ENCODE results near the gene TBX15. TPM values are rescaled to one million over a fixed set of nuclear protein-coding genes. Genes with fewer than 3 reads are reported as not detected.

TBX15 gene
- total and polyA plus RNA-seq, 9 of the 15 experiments (the other 6 are each of a cell fraction or from before 2014, with no cell fraction given) = 0.03 to 3.4 (median 2.3) TPM

DNA sequence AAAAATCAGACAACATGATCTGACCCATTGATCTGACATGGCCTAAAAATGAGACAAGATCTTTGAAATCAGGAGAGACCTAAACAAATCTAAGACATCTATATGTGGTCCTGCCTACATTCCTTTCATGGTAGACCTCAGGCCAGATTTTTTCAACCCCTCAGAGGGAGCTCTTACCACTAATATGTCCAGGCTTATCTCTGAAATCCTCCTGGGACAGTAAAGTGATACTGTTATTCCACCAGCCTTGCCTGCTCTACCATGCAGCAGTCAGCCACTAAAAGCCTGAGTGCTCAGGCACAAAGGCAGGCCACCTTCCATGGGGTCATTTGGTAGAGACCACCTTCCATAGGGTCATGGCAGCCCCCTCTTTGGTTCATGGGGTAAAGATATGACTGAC lies 126.9 kb downstream of the TBX15 start (continued):
- TF ChIP-seq, protein P1, sequence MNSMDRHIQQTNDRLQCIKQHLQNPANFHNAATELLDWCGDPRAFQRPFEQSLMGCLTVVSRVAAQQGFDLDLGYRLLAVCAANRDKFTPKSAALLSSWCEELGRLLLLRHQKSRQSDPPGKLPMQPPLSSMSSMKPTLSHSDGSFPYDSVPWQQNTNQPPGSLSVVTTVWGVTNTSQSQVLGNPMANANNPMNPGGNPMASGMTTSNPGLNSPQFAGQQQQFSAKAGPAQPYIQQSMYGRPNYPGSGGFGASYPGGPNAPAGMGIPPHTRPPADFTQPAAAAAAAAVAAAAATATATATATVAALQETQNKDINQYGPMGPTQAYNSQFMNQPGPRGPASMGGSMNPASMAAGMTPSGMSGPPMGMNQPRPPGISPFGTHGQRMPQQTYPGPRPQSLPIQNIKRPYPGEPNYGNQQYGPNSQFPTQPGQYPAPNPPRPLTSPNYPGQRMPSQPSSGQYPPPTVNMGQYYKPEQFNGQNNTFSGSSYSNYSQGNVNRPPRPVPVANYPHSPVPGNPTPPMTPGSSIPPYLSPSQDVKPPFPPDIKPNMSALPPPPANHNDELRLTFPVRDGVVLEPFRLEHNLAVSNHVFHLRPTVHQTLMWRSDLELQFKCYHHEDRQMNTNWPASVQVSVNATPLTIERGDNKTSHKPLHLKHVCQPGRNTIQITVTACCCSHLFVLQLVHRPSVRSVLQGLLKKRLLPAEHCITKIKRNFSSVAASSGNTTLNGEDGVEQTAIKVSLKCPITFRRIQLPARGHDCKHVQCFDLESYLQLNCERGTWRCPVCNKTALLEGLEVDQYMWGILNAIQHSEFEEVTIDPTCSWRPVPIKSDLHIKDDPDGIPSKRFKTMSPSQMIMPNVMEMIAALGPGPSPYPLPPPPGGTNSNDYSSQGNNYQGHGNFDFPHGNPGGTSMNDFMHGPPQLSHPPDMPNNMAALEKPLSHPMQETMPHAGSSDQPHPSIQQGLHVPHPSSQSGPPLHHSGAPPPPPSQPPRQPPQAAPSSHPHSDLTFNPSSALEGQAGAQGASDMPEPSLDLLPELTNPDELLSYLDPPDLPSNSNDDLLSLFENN (IDR thresholded peaks at IDR 0.05; ENCODE audit: low read depth in 2 of 2, low read length in 2 of 2) = no peak
- TF ChIP-seq, protein P2, sequence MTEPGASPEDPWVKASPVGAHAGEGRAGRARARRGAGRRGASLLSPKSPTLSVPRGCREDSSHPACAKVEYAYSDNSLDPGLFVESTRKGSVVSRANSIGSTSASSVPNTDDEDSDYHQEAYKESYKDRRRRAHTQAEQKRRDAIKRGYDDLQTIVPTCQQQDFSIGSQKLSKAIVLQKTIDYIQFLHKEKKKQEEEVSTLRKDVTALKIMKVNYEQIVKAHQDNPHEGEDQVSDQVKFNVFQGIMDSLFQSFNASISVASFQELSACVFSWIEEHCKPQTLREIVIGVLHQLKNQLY (CRISPR knock-in tag; conservative IDR thresholded peaks at IDR 0.05) = no peak
- TF ChIP-seq ZBTB8A (IDR thresholded peaks at IDR 0.05; ENCODE audit: partially characterized antibody) (no peak), SMARCA4 (IDR thresholded peaks at IDR 0.05) (no peak), ETV1 (tag; conservative IDR thresholded peaks at IDR 0.05; ENCODE audit: low read depth) (no peak), PHF20 (IDR thresholded peaks at IDR 0.05; ENCODE audit: partially characterized antibody) (no peak)

DNA sequence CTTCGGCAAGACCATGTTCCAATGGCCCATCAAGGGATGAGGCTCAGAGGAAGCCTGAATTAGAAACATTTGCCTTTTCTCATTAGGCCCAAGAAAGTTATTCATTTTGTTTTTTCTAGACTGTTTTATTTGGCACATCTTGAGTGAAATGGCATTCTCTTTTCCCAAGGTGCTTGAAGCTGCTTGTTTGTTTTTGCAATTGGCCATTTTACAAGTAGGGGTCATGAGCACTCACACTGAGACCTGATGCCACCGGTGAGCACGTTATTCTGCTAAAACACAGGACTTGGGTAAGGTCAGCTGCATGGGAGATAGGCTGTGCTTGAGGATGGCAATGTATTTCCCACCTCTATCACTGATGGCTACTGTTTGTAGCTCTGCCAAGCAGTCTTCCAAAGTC lies 128.1 kb downstream of the TBX15 start:
- BruUV-seq (replicated peaks) = no TSS peak
- H4K20me1 ChIP-seq (replicated peaks; ENCODE audit: control insufficient read depth, insufficient read depth, low read length) = no peaks in the 10 kb centered on the region
- FAIRE-seq = no peak
- TF ChIP-seq GABPB1 (CRISPR knock-in tag; IDR thresholded peaks at IDR 0.05) (no peak), ZNF212 (CRISPR knock-in tag; IDR thresholded peaks at IDR 0.05) (no peak), FIP1L1 (IDR thresholded peaks at IDR 0.05; ENCODE audit: low read depth, low read length, poor library complexity, severe bottlenecking) (no peak), CBFA2T3 (IDR thresholded peaks at IDR 0.05) (no peak), TARDBP (IDR thresholded peaks at IDR 0.05) (no peak), NR1H2 (CRISPR knock-in tag; IDR thresholded peaks at IDR 0.05) (no peak), ZNF133 (CRISPR knock-in tag; IDR thresholded peaks at IDR 0.05) (no peak), SMARCB1 (IDR thresholded peaks at IDR 0.05; ENCODE audit: insufficient read length, low read depth) (no peak), SRSF7 (optimal IDR thresholded peaks at IDR 0.05; ENCODE audit: low read depth, low read length) (no peak), ZNF695 (CRISPR knock-in tag; IDR thresholded peaks at IDR 0.05) (no peak)
- TF ChIP-seq, protein P3, sequence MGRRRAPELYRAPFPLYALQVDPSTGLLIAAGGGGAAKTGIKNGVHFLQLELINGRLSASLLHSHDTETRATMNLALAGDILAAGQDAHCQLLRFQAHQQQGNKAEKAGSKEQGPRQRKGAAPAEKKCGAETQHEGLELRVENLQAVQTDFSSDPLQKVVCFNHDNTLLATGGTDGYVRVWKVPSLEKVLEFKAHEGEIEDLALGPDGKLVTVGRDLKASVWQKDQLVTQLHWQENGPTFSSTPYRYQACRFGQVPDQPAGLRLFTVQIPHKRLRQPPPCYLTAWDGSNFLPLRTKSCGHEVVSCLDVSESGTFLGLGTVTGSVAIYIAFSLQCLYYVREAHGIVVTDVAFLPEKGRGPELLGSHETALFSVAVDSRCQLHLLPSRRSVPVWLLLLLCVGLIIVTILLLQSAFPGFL (CRISPR knock-in tag; IDR thresholded peaks at IDR 0.05) = no peak
- TF ChIP-seq, protein P4, sequence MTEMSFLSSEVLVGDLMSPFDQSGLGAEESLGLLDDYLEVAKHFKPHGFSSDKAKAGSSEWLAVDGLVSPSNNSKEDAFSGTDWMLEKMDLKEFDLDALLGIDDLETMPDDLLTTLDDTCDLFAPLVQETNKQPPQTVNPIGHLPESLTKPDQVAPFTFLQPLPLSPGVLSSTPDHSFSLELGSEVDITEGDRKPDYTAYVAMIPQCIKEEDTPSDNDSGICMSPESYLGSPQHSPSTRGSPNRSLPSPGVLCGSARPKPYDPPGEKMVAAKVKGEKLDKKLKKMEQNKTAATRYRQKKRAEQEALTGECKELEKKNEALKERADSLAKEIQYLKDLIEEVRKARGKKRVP (CRISPR knock-in tag; IDR thresholded peaks at IDR 0.05) = no peak

More for the DNA sequence above, 128.1 kb downstream of the TBX15 start:
- CTCF ChIA-PET (ENCODE audit: low intra/inter-chr PET ratio) = no interaction called here
- Histone ChIP-seq H3K9ac (ENCODE audit: insufficient read depth in 1 of 2, low read depth in 2 of 2, low read length in 2 of 2) (no peak overlapping the region), H3K36me3 (ENCODE audit: control insufficient read depth, insufficient read depth, low read length) (no peaks in the 10 kb centered on the region), H3K9me3 (replicated peaks; ENCODE audit: control insufficient read depth, insufficient read depth, low read depth, low read length) (no peaks in the 10 kb centered on the region), H3K4me2 (ENCODE audit: insufficient read depth, low read length) (no peak overlapping the region), H3K27ac (ENCODE audit: extremely low read depth, low read depth, low read length) (no peak overlapping the region), H3K4me1 (replicated peaks in 1 of 2; ENCODE audit: control insufficient read depth in 2 of 2, insufficient read depth in 2 of 2, low read length in 2 of 2) (no peaks in the 10 kb centered on the region; a peak in 1 of 5 replicates), H3K79me2 (ENCODE audit: control insufficient read depth, insufficient read depth, low read length) (no peaks in the 10 kb centered on the region), H3K9me1 (ENCODE audit: control insufficient read depth, insufficient read depth, low read length) (no peaks in the 10 kb centered on the region), H2AFZ (ENCODE audit: low read depth, low read length) (no peak overlapping the region), H3K4me3 (no peak overlapping the region), H3K27me3 (ENCODE audit: control insufficient read depth in 2 of 2, insufficient read depth in 2 of 2, low read length in 2 of 2) (no peaks in the 10 kb centered on the region)
- ATAC-seq = no peak
- POLR2A ChIA-PET = no interaction called here
- in situ Hi-C loops (cut with MboI) (no loop called here), intact Hi-C loops (cut with micrococcal nuclease) (no loop called here)
- WGBS (ENCODE audit: insufficient coverage, low coverage, missing lambda C conversion rate) = 0% methylated on average over 3 of the region's 3 CpGs
- DNase-seq (ENCODE audit: extremely low read depth in 1 of 4, low spot score in 3 of 4) = no peak
